Thymus (tissue), 11 donors: Measurements from ENCODE around the gene UGT3A1. TPM values are rescaled to one million over a fixed set of nuclear protein-coding genes. Genes with fewer than 3 reads are reported as not detected.

ENCODE experiments used
- DNase-seq, 9 donors: peaks; one replicate each; pipeline ENCODE4 v3.0.0-alpha.2; 2013; ENCODE audit warnings: low spot score in 9 of 9, low read depth in 6 of 9, missing footprints in 1 of 9
- H3K27ac ChIP-seq, 2 donors: one replicate each; pipeline ENCODE4 v1.5.1; 2013; ENCODE audit warnings: control low read depth in 1 of 2, low read depth in 1 of 2, low read length in 1 of 2, mild to moderate bottlenecking in 1 of 2, moderate library complexity in 1 of 2
- H3K27me3 ChIP-seq, 2 donors: one replicate each; pipeline ENCODE4 v1.5.1; 2013; ENCODE audit warnings: low read length in 1 of 2; ENCODE audit not compliant: control insufficient read depth in 2 of 2, insufficient read depth in 1 of 2
- H3K36me3 ChIP-seq, 2 donors: one replicate each; pipeline ENCODE4 v1.5.1; 2013; ENCODE audit warnings: low read length in 1 of 2, mild to moderate bottlenecking in 1 of 2, moderate library complexity in 1 of 2; ENCODE audit not compliant: control insufficient read depth in 2 of 2, insufficient read depth in 2 of 2
- H3K4me1 ChIP-seq, 2 donors: one replicate each; pipeline ENCODE4 v1.5.1; 2013; ENCODE audit warnings: low read length in 2 of 2; ENCODE audit not compliant: control insufficient read depth in 2 of 2, insufficient read depth in 2 of 2
- H3K4me3 ChIP-seq, 2 donors: one replicate each; pipeline ENCODE4 v1.5.1; 2013; ENCODE audit warnings: low read length in 2 of 2, control low read depth in 1 of 2, mild to moderate bottlenecking in 1 of 2
- H3K9me3 ChIP-seq, 2 donors: one replicate each; pipeline ENCODE4 v1.5.1; 2013; ENCODE audit warnings: low read length in 1 of 2, mild to moderate bottlenecking in 1 of 2; ENCODE audit not compliant: control insufficient read depth in 2 of 2, insufficient read depth in 1 of 2
- WGBS: extraction: QIAGEN DNeasy Blood & Tissue Kit; methylation state at CpG from one replicate; pipeline ENCODE4 v1.1.7; 2013; 5-methylcytosine and 5-hydroxymethylcytosine counted together
- polyA plus RNA-seq: library from polyadenylated mRNA; stranded (reverse); fragments of 200-250 nt; gene quantifications from one replicate; pipeline ENCODE4 v1.2.3, GENCODE V29; 2013
- total RNA-seq: library from RNA; stranded (reverse); fragments of 120-200 nt; gene quantifications from one replicate; pipeline ENCODE4 v1.2.4, GENCODE V29; 2013
- donor health status: healthy.

The UGT3A1 gene
- total and polyA plus RNA-seq, 2 donors: 0.09 to 0.11 TPM

DNA sequence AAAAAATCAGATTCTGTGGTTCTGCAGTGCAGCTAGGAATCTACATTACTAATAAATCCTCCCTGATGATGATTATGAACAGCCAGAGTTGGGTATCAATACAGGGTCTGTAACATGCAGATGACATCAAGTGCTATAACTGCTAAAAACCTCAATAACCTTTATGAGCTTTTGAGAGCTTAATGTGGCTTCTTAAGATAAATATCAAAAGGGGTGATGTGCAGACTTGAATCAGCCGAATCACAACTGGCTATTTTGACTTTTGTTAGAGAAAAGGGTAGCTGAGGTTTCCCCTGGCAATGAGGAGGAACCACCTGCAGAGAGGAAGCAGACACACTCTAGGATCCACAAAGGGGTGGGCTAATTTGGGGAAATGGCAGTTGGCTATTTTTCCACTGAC lies 83.0 kb downstream of the UGT3A1 start:
- WGBS: 6% methylated on average over 1 of the region's 1 CpG
- peak in 2 of 9 donors; percentile 43 to 73 for DNase-seq
- Histone ChIP-seq H3K27ac (peak overlapping the region; percentile 33 to 84), H3K4me1 (peaks cover 14 to 32% of the 10 kb centered on the region in 2 donors), H3K36me3 (no peaks in the 10 kb centered on the region), H3K9me3 (peaks cover 1 to 16% of the 10 kb centered on the region in 2 donors), H3K27me3 (no peaks in the 10 kb centered on the region), H3K4me3 (no peak overlapping the region)

DNA sequence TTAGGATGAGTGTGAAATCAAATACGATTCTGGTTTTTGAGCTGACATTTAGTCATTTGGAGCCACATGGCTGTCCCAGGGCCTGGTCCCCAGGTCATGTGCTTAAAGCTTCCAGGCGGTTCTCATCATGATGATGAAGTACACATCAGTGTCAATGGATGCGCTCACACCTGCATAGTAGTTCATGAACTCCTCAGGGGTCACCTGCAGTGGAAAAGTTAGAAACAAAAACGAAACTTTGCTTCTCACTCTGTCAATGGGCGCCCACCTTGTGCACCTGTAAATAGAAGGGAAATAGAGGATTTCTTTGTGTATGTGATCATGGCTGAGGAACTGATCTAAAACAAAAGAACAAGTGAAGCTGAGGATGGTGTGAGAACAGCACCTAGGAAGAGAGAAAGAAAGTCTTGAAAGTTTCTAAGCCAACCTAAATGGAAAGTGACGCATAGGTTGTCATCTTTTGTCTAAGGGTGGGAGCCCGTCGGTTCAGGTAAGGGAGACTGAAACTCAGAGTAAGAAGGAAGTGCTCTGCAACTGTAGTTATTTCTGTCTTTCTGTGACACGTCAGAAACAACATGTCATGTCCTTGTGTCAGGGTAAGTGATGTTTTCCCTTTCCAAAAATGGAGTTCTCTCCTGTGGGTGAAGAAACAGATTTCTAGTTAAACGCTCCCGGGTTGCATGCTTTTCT lies 86.6 kb downstream of the UGT3A1 start:
- Histone ChIP-seq H3K9me3 (peaks cover 0 to 7% of the 10 kb centered on the region in 2 donors), H3K4me3 (no peak overlapping the region), H3K4me1 (peaks cover 42 to 63% of the 10 kb centered on the region in 2 donors), H3K36me3 (no peaks in the 10 kb centered on the region), H3K27me3 (no peaks in the 10 kb centered on the region), H3K27ac (peak overlapping the region in 1 of 2 donors; percentile 27)
- 77% methylated on average over 11 of the region's 11 CpGs for WGBS
- no peak for DNase-seq

DNA sequence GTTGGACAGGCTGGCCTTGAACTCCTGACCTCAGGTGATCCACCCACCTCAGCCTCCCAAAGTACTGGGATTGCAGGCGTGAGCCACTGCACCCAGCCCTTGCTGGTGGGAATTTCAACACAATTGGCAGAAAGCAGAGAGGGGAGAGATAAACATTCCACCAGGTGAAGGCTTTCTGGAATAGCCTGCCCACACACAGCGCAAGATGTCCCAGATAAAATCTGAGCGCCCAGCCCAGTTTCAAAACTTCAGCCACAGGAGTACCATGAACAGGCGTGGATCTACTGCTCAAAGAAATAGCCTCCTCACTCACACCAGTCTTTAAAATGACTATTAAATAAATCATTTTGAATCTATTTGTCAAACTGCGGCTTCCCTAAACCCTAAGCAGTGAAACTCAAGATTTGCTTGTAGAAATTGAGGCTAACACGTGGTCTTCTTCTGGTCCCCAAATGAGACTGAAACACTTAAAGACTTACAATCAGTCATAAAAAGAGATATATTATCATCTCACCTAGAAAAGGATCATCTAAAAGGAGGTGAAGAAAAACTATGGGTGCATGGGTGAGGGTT lies 87.5 kb downstream of the UGT3A1 start:
- Histone ChIP-seq H3K27ac (no peak overlapping the region), H3K4me1 (peaks cover 47 to 69% of the 10 kb centered on the region in 2 donors), H3K27me3 (no peaks in the 10 kb centered on the region), H3K36me3 (no peaks in the 10 kb centered on the region), H3K4me3 (no peak overlapping the region), H3K9me3 (peaks cover 0 to 7% of the 10 kb centered on the region in 2 donors)
- no peak for DNase-seq
- WGBS: 98% methylated on average over 6 of the region's 6 CpGs

DNA sequence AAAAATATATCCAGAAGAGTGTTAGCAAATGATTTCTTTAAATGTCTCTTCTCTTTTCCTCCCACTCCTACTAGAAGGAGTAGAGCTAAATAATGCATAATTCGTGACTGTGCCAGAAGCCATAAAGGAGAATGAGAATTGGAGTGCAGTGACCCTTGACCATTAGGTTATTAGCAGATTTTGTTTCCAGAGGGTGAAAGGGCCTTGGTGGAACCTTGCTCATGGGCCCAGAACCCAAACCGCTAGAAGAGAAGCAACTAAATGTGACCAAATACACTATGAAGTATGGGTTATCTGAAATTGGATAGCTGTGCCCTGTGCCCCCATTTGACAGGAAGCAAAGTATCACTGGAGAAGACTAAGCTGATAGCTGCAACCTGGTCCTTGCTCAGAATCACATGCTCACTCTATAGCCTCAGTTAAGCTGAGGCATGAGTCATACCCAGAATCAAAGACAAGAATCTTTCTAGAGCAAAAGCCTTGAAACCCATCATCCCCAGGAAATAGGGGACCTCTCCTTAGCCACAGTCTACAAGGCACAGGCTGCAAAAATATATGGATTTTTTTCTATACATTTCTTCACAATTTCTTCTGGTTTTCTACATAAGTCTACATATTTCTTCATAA lies 89.0 kb downstream of the UGT3A1 start:
- Histone ChIP-seq H3K27me3 (no peaks in the 10 kb centered on the region), H3K27ac (peak overlapping the region; percentile 22 to 89), H3K36me3 (no peaks in the 10 kb centered on the region), H3K4me3 (no peak overlapping the region), H3K4me1 (peaks cover 42 to 63% of the 10 kb centered on the region in 2 donors), H3K9me3 (peaks cover 0 to 7% of the 10 kb centered on the region in 2 donors)
- WGBS: 95% methylated on average over 2 of the region's 2 CpGs
- peak in 2 of 9 donors; percentile 48 to 74 for DNase-seq

Other genes with a start within 250 kb of the UGT3A1 start
- 167 TPM for gene IL7R, start 134.5 kb downstream of the UGT3A1 start, total RNA-seq
- gene IL7R, start 134.5 kb downstream of the UGT3A1 start, polyA plus RNA-seq: 167 TPM
- 4.0 TPM for gene CAPSL, start 52.8 kb downstream of the UGT3A1 start, total RNA-seq
- 2.6 TPM for gene CAPSL, start 52.8 kb downstream of the UGT3A1 start, polyA plus RNA-seq
- gene UGT3A2, start 75.5 kb upstream of the UGT3A1 start, total RNA-seq: 6.8 TPM
- gene UGT3A2, start 75.5 kb upstream of the UGT3A1 start, polyA plus RNA-seq: 0.30 TPM
- gene LMBRD2, start 160.5 kb upstream of the UGT3A1 start, total RNA-seq: 12.4 TPM
- 4.3 TPM for gene LMBRD2, start 160.5 kb upstream of the UGT3A1 start, polyA plus RNA-seq
- 31.0 TPM for gene SKP2, start 160.7 kb upstream of the UGT3A1 start, total RNA-seq
- 6.5 TPM for gene SKP2, start 160.7 kb upstream of the UGT3A1 start, polyA plus RNA-seq